H1 (cell line): ENCODE measurements around the gene TMEM132A. TPM values are rescaled to one million over a fixed set of nuclear protein-coding genes. Genes with fewer than 3 reads are reported as not detected.

Source experiments
- ATF3 ChIP-seq: IDR thresholded peaks from 2 replicates; pipeline ENCODE4 v1.6.1; 2011; ENCODE audit warnings: low read depth, mild to moderate bottlenecking, low read length; ENCODE audit not compliant: insufficient read depth
- CEBPB ChIP-seq: IDR thresholded peaks from 2 replicates; pipeline ENCODE4 v1.6.1; 2012; ENCODE audit warnings: low read depth, low read length
- KDM4A ChIP-seq: IDR thresholded peaks from one replicate; pipeline ENCODE4 v1.7.1; 2012; ENCODE audit warnings: low read depth, mild to moderate bottlenecking, moderate library complexity, low read length, inconsistent platforms; ENCODE audit not compliant: severe bottlenecking
- RAD21 ChIP-seq, 2 experiments: IDR thresholded peaks in 1 of 2; conservative IDR thresholded peaks in 1 of 2; 2 replicates each; pipeline ENCODE4 v1.6.1; 2011; ENCODE audit warnings: low read depth in 2 of 2, low read length in 2 of 2, improper control_type of control experiment in 1 of 2, inconsistent platforms in 1 of 2, mild to moderate bottlenecking in 1 of 2, moderate library complexity in 1 of 2
- SIRT6 ChIP-seq: IDR thresholded peaks from one replicate; pipeline ENCODE4 v1.7.1; 2012; ENCODE audit warnings: low read length, inconsistent platforms
- TAF7 ChIP-seq: optimal IDR thresholded peaks from 2 replicates; pipeline ENCODE3; 2011; ENCODE audit warnings: low read depth, mild to moderate bottlenecking, inconsistent platforms, low read length, moderate library complexity, borderline replicate concordance
- polyA plus RNA-seq, 7 experiments: library from polyadenylated mRNA; depleted of rRNA in 3 of 7; stranded (reverse) in 5 of 7; unstranded in 2 of 7; fragments of >200 nt in 5 of 7; fragments of 200-250 nt in 2 of 7; gene quantifications; 1 replicate in 5 of 7; 2 replicates in 1 of 7; 4 replicates in 1 of 7; pipeline versions ENCODE4 v1.2.1 to v1.2.3, GENCODE V29; 2011 to 2013; ENCODE audit warnings: missing spikeins in 2 of 7, mixed read lengths in 2 of 7
- total RNA-seq: library from RNA; stranded (reverse); fragmentation: NEBNext Ultra II Directional; extraction: Animal tissue kit (Norgen Biotek cat#: 25700); gene quantifications from 2 replicates; pipeline ENCODE4 v1.2.1, GENCODE V29; 2021

TMEM132A gene
- total and polyA plus RNA-seq, 2 of the 8 experiments (the other 6 are each of a cell fraction or from before 2014, with no cell fraction given), result 46.6 to 97.9 TPM

- TF ChIP-seq ATF3 (no peak), KDM4A (peak; percentile 79), CEBPB (no peak), RAD21 (IDR thresholded peaks at IDR 0.05 in 1 of 2, conservative IDR thresholded peaks at IDR 0.05 in 1 of 2; ENCODE audit: low read depth in 2 of 2, low read length in 2 of 2) (no peak), SIRT6 (no peak), TAF7 (peak; percentile 82)
These were observed 17.9 kb upstream of the TMEM132A start, which contains the start of gene PRPF19 (continued) for GRCh38 chr11:60906132-60906972.
